ENCODE measurements around the gene TNFRSF17. TPM values are rescaled to one million over a fixed set of nuclear protein-coding genes. Genes with fewer than 3 reads are reported as not detected.
A peak's percentile ranks its signal among the peaks of the same experiment; 100 is the strongest.

TNFRSF17 gene
- total RNA-seq, 4 donors from 2014 or later: not detected

DNA sequence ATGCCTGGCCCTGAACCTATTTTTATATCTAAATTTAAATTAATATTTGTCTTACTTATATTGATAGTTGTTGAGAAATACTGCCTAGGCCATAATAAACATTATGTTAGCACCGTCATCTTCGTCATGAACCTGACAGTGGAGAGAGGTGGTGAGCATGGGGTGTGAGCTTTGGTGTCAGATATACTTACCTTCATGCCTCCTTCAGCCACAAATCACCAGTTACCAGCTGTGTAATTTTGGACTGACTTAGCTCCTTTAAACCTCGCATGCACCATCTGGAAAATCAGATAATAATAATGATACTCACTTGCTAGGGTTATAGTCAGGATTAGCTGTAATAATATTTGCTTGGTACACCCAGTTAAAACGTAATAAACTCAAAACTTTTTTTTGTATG lies 46.6 kb downstream of the TNFRSF17 start:
- no peak for TF ChIP-seq POLR2AphosphoS5 (IDR thresholded peaks at IDR 0.05)
- no peak for TF ChIP-seq EP300 (IDR thresholded peaks at IDR 0.05)
- TF ChIP-seq, protein P1, sequence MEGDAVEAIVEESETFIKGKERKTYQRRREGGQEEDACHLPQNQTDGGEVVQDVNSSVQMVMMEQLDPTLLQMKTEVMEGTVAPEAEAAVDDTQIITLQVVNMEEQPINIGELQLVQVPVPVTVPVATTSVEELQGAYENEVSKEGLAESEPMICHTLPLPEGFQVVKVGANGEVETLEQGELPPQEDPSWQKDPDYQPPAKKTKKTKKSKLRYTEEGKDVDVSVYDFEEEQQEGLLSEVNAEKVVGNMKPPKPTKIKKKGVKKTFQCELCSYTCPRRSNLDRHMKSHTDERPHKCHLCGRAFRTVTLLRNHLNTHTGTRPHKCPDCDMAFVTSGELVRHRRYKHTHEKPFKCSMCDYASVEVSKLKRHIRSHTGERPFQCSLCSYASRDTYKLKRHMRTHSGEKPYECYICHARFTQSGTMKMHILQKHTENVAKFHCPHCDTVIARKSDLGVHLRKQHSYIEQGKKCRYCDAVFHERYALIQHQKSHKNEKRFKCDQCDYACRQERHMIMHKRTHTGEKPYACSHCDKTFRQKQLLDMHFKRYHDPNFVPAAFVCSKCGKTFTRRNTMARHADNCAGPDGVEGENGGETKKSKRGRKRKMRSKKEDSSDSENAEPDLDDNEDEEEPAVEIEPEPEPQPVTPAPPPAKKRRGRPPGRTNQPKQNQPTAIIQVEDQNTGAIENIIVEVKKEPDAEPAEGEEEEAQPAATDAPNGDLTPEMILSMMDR (IDR thresholded peaks at IDR 0.05): no peak
- TF ChIP-seq POLR2A (IDR thresholded peaks at IDR 0.05): no peak
- Histone ChIP-seq H3K4me1 (peaks cover 13% of the 10 kb centered on the region), H3K9me3 (no peaks in the 10 kb centered on the region), H3K27ac (peak overlapping the region; percentile 44), H3K36me3 (peaks cover 7% of the 10 kb centered on the region), H3K4me3 (no peak overlapping the region), H3K27me3 (no peaks in the 10 kb centered on the region)
- DNase-seq (ENCODE audit: low spot score in 2 of 2): no peak
- 59% methylated on average over 4 of the region's 4 CpGs for WGBS

DNA sequence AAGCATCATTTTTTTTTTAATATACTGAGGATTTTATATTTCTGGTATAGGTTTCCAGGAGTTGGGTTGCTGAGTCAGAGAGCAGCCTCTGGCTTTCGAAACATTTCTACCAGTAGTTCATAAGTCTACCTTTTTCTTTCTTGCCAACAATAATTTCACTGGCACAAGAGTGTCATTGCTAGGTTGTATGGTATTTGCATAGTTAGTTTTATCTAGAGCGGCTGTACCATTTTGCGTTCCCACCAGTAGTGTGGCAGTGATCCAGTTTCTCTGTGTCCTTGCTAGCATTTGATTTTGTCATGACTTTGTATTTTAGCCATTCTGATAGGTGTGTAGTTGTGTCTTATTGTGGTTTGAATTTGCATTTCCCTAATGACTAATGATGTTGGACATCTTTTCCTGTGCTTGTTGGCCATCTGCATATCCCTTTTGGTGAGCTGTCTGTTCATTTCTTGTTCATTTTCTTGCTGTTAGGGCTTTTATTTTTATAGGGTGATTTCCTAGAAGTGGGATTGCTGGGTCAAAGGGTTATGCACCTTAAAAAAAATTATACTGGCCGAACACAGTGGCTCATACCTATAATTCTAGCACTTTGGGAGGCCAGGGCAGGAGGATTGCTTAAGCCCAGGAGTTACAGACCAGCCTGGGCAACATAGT lies 51.4 kb downstream of the TNFRSF17 start:
- TF ChIP-seq, protein P1 (IDR thresholded peaks at IDR 0.05): no peak
- TF ChIP-seq POLR2A (IDR thresholded peaks at IDR 0.05): no peak
- no peak for TF ChIP-seq POLR2AphosphoS5 (IDR thresholded peaks at IDR 0.05)
- TF ChIP-seq EP300 (IDR thresholded peaks at IDR 0.05): no peak
- 89% methylated on average over 4 of the region's 4 CpGs for WGBS

DNA sequence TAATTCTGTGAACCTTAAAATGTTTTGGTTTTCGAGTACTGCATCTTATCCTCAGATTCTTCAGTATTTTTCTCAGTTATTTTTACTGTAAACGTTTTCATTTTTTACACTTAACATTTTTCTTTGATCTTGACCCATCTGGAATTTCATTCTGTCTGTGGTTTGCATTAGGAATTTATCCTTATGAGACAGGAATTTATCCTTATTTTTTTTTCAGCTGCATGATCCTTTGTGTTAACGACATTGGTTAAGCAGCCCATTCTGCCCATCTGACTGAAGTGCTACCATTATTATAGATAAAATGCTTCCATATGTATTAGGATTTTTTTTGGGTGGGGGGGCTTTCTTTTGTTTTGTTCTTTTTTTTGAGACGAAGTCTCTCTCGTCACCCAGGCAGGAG lies 52.5 kb downstream of the TNFRSF17 start:
- 75% methylated on average over 5 of the region's 5 CpGs for WGBS
- H3K9me3 ChIP-seq: no peaks in the 10 kb centered on the region
- TF ChIP-seq POLR2A (IDR thresholded peaks at IDR 0.05) (no peak), EP300 (IDR thresholded peaks at IDR 0.05) (no peak), POLR2AphosphoS5 (IDR thresholded peaks at IDR 0.05) (no peak)
- TF ChIP-seq, protein P1 (IDR thresholded peaks at IDR 0.05): no peak
- H3K36me3 ChIP-seq: no peaks in the 10 kb centered on the region
- no peaks in the 10 kb centered on the region for H3K4me1 ChIP-seq
- no peak overlapping the region for H3K27ac ChIP-seq
- DNase-seq (ENCODE audit: low spot score in 2 of 2): no peak
- H3K27me3 ChIP-seq: no peaks in the 10 kb centered on the region
- no peak overlapping the region for H3K4me3 ChIP-seq

More for the DNA sequence above, 51.4 kb downstream of the TNFRSF17 start:
- Histone ChIP-seq H3K4me1 (peaks cover under 1% of the 10 kb centered on the region), H3K36me3 (no peaks in the 10 kb centered on the region), H3K27ac (no peak overlapping the region), H3K9me3 (no peaks in the 10 kb centered on the region), H3K4me3 (no peak overlapping the region), H3K27me3 (no peaks in the 10 kb centered on the region)
- no peak for DNase-seq (ENCODE audit: low spot score in 2 of 2)

Other genes starting within 250 kb of the TNFRSF17 start
- gene TXNDC11, start 222.4 kb upstream of the TNFRSF17 start, total RNA-seq: 10 to 100 TPM; 31.0 to 42.2 (median 35.1) TPM
- gene ZC3H7A, start 168.0 kb upstream of the TNFRSF17 start, total RNA-seq: 10 to 100 TPM; 32.7 to 65.8 (median 41.9) TPM
- 100 to 1,000 TPM; 152 to 209 (median 174) TPM for gene RSL1D1, start 113.7 kb upstream of the TNFRSF17 start, total RNA-seq
- 10 to 100 TPM; 52.8 to 71.1 (median 62.2) TPM for gene GSPT1, start 49.3 kb upstream of the TNFRSF17 start, total RNA-seq
- 10 to 100 TPM; 10.4 to 59.9 (median 12.4) TPM for gene NPIPB2, start 23.2 kb upstream of the TNFRSF17 start, total RNA-seq
- 10 to 100 TPM; 19.5 to 52.9 (median 39.9) TPM for gene SNX29, start 11.5 kb downstream of the TNFRSF17 start, total RNA-seq